ENCODE results near the gene SLC12A7. TPM values are rescaled to one million over a fixed set of nuclear protein-coding genes. Genes with fewer than 3 reads are reported as not detected.

SLC12A7 gene
- total RNA-seq, 1 donor from 2014 or later, result 4.9 TPM

DNA sequence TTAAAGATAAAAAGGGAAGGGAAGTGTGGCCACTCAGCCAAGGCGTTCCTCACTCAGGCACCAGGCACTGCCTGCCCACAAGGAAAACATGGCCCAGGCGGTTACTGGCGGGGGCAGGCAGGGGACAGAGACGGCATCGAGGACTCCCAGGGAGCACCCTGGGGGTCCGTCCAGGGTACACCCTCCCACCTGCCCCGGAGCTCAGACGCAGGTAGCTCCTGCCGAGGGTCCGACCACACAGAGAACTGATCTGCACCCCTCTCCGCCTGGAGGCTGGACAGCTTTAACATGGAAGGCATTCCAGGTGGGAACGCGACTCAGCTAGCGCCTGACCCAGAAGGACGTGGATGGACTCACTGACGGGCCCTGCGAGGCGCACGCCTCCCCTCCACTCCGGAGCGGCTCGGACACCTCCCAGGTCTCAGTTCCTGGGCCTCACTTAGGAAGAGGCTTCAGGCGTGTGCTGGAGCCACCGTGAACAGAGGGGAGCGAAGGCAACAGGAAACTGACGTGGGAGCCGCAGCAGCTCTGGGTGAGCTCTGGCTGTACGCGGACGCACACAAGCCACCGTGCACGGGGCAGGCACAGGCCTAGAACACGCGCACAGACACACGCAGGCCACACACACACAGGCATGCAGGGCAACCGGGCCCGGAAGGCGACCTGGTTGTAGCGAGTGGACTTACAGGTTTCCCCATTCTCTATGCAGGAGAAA is 55.8 kb downstream of the SLC12A7 start:
- Mint-ChIP-seq H3K27me3 (ENCODE audit: low read depth) (no peaks in the 10 kb centered on the region), H3K4me1 (ENCODE audit: low read depth) (no peaks in the 10 kb centered on the region), H3K4me3 (ENCODE audit: unreplicated experiment) (no peak overlapping the region), H3K9me3 (ENCODE audit: low read depth) (no peaks in the 10 kb centered on the region), H3K27ac (ENCODE audit: unreplicated experiment) (no peak overlapping the region), H3K36me3 (ENCODE audit: low read depth) (no peaks in the 10 kb centered on the region)
- no peak for DNase-seq (ENCODE audit: low spot score)
- TF ChIP-seq, protein P1, sequence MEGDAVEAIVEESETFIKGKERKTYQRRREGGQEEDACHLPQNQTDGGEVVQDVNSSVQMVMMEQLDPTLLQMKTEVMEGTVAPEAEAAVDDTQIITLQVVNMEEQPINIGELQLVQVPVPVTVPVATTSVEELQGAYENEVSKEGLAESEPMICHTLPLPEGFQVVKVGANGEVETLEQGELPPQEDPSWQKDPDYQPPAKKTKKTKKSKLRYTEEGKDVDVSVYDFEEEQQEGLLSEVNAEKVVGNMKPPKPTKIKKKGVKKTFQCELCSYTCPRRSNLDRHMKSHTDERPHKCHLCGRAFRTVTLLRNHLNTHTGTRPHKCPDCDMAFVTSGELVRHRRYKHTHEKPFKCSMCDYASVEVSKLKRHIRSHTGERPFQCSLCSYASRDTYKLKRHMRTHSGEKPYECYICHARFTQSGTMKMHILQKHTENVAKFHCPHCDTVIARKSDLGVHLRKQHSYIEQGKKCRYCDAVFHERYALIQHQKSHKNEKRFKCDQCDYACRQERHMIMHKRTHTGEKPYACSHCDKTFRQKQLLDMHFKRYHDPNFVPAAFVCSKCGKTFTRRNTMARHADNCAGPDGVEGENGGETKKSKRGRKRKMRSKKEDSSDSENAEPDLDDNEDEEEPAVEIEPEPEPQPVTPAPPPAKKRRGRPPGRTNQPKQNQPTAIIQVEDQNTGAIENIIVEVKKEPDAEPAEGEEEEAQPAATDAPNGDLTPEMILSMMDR (IDR thresholded peaks at IDR 0.05), result no peak

DNA sequence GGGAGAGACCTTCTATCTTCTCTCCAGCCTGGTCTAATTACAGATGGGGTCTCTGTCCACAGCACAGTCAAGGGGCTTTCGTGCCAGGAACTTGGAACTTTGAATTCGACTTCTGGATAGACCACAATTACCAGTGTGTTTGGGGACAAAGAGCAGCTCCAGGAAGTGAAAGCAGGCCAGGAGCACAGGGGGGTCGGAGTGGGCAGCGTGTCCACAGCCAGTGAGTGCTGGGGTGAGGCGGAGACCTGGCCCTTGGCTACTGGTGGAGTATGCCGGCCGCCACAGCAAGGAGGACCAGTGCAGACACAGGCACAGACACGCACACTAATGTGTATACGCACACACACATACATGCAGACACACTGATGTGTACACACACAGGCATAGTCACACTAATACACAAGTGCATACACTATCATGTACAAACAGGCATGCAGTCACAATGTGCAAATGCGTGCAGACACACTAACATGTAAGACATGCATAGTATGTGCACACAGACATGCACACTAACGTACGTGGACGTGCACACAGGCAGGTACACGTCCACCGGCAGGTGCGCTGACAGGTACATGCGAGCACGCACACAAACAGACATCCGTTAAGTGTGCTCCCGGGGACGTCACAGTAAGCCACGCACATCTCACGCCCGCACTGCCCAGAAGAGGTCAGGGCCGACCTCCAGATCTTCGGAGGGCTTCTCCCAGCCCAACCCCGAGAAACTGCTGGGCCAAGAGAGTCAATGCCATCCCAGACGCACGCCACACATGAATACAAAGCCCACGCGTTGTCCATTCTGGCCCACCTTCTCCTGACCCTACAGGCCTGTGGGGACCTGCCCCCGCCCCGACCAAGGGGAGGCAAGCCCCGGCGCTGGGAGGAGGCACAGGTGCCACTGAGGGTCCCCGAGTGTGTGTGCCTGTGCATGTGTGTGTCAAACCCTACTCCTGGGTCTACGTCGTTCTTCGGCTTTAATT is 56.8 kb downstream of the SLC12A7 start:
- TF ChIP-seq, protein P1 (IDR thresholded peaks at IDR 0.05), result no peak
- no peak for DNase-seq (ENCODE audit: low spot score)
- Mint-ChIP-seq H3K9me3 (ENCODE audit: low read depth) (no peaks in the 10 kb centered on the region), H3K27me3 (ENCODE audit: low read depth) (no peaks in the 10 kb centered on the region), H3K36me3 (ENCODE audit: low read depth) (no peaks in the 10 kb centered on the region), H3K27ac (ENCODE audit: unreplicated experiment) (no peak overlapping the region), H3K4me1 (ENCODE audit: low read depth) (no peaks in the 10 kb centered on the region), H3K4me3 (ENCODE audit: unreplicated experiment) (no peak overlapping the region)

DNA sequence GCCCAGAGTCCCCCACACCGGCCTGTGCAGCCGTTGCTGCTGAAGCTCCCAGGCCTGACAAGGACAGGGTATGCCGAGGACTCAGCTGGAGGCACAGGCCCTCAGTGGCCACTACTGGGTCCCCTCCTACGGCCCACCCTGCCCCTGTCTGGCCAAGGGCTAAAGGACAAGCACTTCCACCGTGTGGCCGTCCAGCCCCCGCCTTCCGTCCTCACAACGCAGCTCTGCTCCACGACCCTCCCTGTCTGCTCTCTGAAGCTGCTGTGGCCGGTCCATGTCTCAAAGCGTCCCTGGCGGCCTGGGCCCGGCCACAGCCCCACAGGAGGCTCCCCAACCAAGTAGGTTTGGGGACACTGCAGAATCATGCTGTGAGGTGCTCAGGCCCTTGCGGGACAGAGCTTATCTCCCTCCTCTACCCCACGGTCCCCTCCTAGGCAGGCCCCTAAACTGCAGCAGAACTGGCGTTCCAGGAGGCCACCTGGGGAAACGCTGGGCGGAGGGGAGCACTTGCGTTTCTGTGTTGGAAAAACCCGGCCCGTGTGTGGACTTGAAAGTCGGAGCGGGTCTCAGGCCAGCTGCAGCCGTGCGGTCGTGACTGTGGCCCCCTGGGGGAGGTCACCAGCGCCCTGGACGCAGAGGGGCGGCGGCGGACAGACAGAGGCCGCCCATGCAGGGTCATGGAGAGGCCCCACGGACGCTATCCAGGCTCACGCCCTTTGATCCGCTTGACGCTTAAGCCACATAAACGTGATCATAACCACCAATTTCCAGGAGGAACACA is 57.7 kb downstream of the SLC12A7 start:
- no peak for DNase-seq (ENCODE audit: low spot score)

DNA sequence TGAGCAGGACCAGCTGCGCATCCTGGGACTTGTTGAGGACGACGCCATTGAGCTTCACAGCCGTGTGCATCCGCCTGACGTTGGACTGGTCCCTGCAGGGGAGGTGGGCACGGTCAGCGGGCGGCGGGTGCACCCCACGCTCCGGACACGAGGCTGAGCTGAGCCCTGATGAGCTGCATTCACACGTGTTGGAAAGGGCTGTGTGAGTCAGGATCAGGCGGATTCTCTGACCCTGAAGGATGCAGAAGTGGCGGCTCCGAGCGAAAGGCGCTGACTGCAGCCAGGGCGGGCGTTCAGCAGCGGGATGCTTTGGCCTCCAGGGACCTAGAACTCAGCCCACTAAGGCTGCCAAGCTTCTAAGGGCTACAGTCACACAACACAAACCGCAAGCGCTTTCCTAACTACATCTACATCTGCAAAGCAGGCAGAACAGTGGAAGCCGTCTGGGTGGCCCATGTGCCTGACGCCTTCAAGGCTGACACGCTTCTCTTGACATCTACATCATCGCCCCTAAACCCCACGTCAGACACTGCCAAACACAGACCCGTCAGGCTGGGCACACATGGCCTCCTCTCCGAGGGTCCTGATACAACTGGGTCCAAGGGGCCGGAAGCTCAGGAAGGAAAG is 58.4 kb downstream of the SLC12A7 start:
- H3K4me3 Mint-ChIP-seq (ENCODE audit: unreplicated experiment), result no peak overlapping the region
- TF ChIP-seq, protein P1 (IDR thresholded peaks at IDR 0.05), result no peak
- no peak for DNase-seq (ENCODE audit: low spot score)
- peaks cover under 1% of the 10 kb centered on the region for H3K36me3 Mint-ChIP-seq (ENCODE audit: low read depth)
- no peaks in the 10 kb centered on the region for H3K9me3 Mint-ChIP-seq (ENCODE audit: low read depth)
- H3K27me3 Mint-ChIP-seq (ENCODE audit: low read depth), result peaks cover under 1% of the 10 kb centered on the region
- H3K27ac Mint-ChIP-seq (ENCODE audit: unreplicated experiment), result no peak overlapping the region
- no peaks in the 10 kb centered on the region for H3K4me1 Mint-ChIP-seq (ENCODE audit: low read depth)

More for the DNA sequence above, 57.7 kb downstream of the SLC12A7 start:
- no peaks in the 10 kb centered on the region for H3K9me3 Mint-ChIP-seq (ENCODE audit: low read depth)
- H3K27me3 Mint-ChIP-seq (ENCODE audit: low read depth), result no peaks in the 10 kb centered on the region
- no peak overlapping the region for H3K27ac Mint-ChIP-seq (ENCODE audit: unreplicated experiment)
- TF ChIP-seq, protein P1 (IDR thresholded peaks at IDR 0.05), result no peak
- H3K4me3 Mint-ChIP-seq (ENCODE audit: unreplicated experiment), result no peak overlapping the region
- H3K4me1 Mint-ChIP-seq (ENCODE audit: low read depth), result no peaks in the 10 kb centered on the region
- H3K36me3 Mint-ChIP-seq (ENCODE audit: low read depth), result no peaks in the 10 kb centered on the region

Measured in chondrocyte (in vitro differentiated cells).